Liver (tissue), 3 donors: Measurements from ENCODE around the gene SNX13.

ENCODE experiments used
- CTCF ChIP-seq: fragments of 150-350 bp; IDR thresholded peaks from 2 replicates; pipeline ENCODE4 v1.5.1; 2017; ENCODE audit warnings: improper control_type of control experiment, low read depth, low read length; ENCODE audit not compliant: missing input control
- GABPA ChIP-seq, 2 donors: IDR thresholded peaks in 1 of 2; conservative IDR thresholded peaks in 1 of 2; 2 replicates each; pipeline ENCODE4 v1.6.1; 2016; ENCODE audit warnings: antibody characterized with exemption in 2 of 2, mild to moderate bottlenecking in 1 of 2, moderate library complexity in 1 of 2
- HNF4A ChIP-seq, 2 donors: conservative IDR thresholded peaks; 2 replicates each; pipeline ENCODE4 v1.6.1; 2016; ENCODE audit warnings: antibody characterized with exemption in 2 of 2, mild to moderate bottlenecking in 2 of 2
- MAX ChIP-seq: IDR thresholded peaks from 2 replicates; pipeline ENCODE4 v1.6.1; 2016; ENCODE audit warnings: antibody characterized with exemption
- RAD21 ChIP-seq, 2 donors: IDR thresholded peaks; 2 replicates each; pipeline ENCODE4 v1.6.1; 2016; ENCODE audit warnings: antibody characterized with exemption in 2 of 2, mild to moderate bottlenecking in 2 of 2
- RXRA ChIP-seq, 2 donors: IDR thresholded peaks; 2 replicates each; pipeline ENCODE4 v1.6.1; 2017 to 2018; ENCODE audit warnings: antibody characterized with exemption in 2 of 2, mild to moderate bottlenecking in 1 of 2
- TF ChIP-seq, protein P1 (sequence below): IDR thresholded peaks from 2 replicates; pipeline ENCODE4 v1.6.1; 2016; ENCODE audit warnings: antibody characterized with exemption
- TF ChIP-seq, protein P2 (sequence below): IDR thresholded peaks from 2 replicates; pipeline ENCODE4 v1.6.1; 2016; ENCODE audit warnings: antibody characterized with exemption, mild to moderate bottlenecking
- donor health status: healthy.
- donor health status: healthy.

- no peak for TF ChIP-seq CTCF
- TF ChIP-seq, protein P1, sequence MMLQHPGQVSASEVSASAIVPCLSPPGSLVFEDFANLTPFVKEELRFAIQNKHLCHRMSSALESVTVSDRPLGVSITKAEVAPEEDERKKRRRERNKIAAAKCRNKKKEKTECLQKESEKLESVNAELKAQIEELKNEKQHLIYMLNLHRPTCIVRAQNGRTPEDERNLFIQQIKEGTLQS: no peak
- TF ChIP-seq RAD21 (IDR thresholded peaks at IDR 0.05): no peak
- TF ChIP-seq, protein P2, sequence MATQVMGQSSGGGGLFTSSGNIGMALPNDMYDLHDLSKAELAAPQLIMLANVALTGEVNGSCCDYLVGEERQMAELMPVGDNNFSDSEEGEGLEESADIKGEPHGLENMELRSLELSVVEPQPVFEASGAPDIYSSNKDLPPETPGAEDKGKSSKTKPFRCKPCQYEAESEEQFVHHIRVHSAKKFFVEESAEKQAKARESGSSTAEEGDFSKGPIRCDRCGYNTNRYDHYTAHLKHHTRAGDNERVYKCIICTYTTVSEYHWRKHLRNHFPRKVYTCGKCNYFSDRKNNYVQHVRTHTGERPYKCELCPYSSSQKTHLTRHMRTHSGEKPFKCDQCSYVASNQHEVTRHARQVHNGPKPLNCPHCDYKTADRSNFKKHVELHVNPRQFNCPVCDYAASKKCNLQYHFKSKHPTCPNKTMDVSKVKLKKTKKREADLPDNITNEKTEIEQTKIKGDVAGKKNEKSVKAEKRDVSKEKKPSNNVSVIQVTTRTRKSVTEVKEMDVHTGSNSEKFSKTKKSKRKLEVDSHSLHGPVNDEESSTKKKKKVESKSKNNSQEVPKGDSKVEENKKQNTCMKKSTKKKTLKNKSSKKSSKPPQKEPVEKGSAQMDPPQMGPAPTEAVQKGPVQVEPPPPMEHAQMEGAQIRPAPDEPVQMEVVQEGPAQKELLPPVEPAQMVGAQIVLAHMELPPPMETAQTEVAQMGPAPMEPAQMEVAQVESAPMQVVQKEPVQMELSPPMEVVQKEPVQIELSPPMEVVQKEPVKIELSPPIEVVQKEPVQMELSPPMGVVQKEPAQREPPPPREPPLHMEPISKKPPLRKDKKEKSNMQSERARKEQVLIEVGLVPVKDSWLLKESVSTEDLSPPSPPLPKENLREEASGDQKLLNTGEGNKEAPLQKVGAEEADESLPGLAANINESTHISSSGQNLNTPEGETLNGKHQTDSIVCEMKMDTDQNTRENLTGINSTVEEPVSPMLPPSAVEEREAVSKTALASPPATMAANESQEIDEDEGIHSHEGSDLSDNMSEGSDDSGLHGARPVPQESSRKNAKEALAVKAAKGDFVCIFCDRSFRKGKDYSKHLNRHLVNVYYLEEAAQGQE: no peak
- no peak for TF ChIP-seq GABPA (IDR thresholded peaks at IDR 0.05 in 1 of 2, conservative IDR thresholded peaks at IDR 0.05 in 1 of 2)
- TF ChIP-seq MAX: no peak
- TF ChIP-seq RXRA (IDR thresholded peaks at IDR 0.05): no peak
- TF ChIP-seq HNF4A (conservative IDR thresholded peaks at IDR 0.05): no peak
Observed at GRCh38 chr7:17743316-17743715, 197.0 kb downstream of the SNX13 start.
